NCI-H510A (cell line): ENCODE results near the gene NTMT2.

Source experiments
- DNase-seq: peaks from one replicate; lab custom pipeline; 2025; lab: John Stamatoyannopoulos, UW

NTMT2 gene

GRCh38 chr1:170210142-170210541 lies 64.4 kb downstream of the NTMT2 start:
- DNase-seq: no peak

GRCh38 chr1:170213596-170213995 lies 67.8 kb downstream of the NTMT2 start:
- no peak for DNase-seq

GRCh38 chr1:170214117-170215032 lies 68.6 kb downstream of the NTMT2 start:
- no peak for DNase-seq

GRCh38 chr1:170215072-170215885 lies 69.5 kb downstream of the NTMT2 start:
- no peak for DNase-seq

GRCh38 chr1:170217517-170218256 lies 71.9 kb downstream of the NTMT2 start:
- no peak for DNase-seq

- DNase-seq: no peak
Observed at GRCh38 chr1:170218257-170218650, 72.5 kb downstream of the NTMT2 start.
